Pancreas (tissue), 10 donors: ENCODE results near the gene ACOX3. TPM values are rescaled to one million over a fixed set of nuclear protein-coding genes. Genes with fewer than 3 reads are reported as not detected.
"Not testable (repeated sequence)": the region's sequence is repeated elsewhere in the genome, so short reads cannot be mapped to it uniquely, and the experiment has no call there.

Experiments
- ATAC-seq, 4 donors: fragments of 200-7000 bp; cut with Tn5 transposase; one replicate each; pipeline versions ENCODE4 v1.8.0 to v1.9.1; 2020; ENCODE audit warnings: mild to moderate bottlenecking in 4 of 4, moderate library complexity in 4 of 4
- DNase-seq, 6 donors: peaks; one replicate each; pipeline ENCODE4 v3.0.0-alpha.2; 2020
- FAIRE-seq: peaks from 2 replicates; lab custom pipeline; 2012; peaks lifted over from hg19 to GRCh38; lab: Jason Lieb, UNC
- H3K27ac ChIP-seq, 4 donors: fragments of 200-600 bp; sonication (generic); 1 replicate in 3 of 4; 2 replicates in 1 of 4; pipeline versions ENCODE4 v1.5.0 to v1.8.0; 2020
- H3K27me3 ChIP-seq, 4 donors: fragments of 200-600 bp; one replicate each; pipeline ENCODE4 v1.8.0; 2021
- H3K36me3 ChIP-seq, 3 donors: fragments of 200-600 bp; sonication (generic) in 1 of 3; one replicate each; pipeline versions ENCODE4 v1.5.0 to v1.8.0; 2020 to 2021
- H3K4me1 ChIP-seq, 3 donors: fragments of 200-600 bp; one replicate each; pipeline ENCODE4 v1.8.0; 2021
- H3K4me3 ChIP-seq, 4 donors: fragments of 200-600 bp; sonication (generic) in 2 of 4; one replicate each; pipeline versions ENCODE4 v1.5.0 to v1.8.0; 2020 to 2021
- H3K9me3 ChIP-seq, 4 donors: fragments of 200-600 bp; one replicate each; pipeline ENCODE4 v1.8.0; 2021
- WGBS, 2 donors: extraction: QIAGEN DNeasy Blood & Tissue Kit; methylation state at CpG; one replicate each; pipeline ENCODE4 v1.1.7; 2013; 5-methylcytosine and 5-hydroxymethylcytosine counted together
- intact Hi-C, 3 donors: fragments of 100-400 bp; cut with DNase I; formaldehyde crosslinking; loops; one replicate each; pipeline versions ENCODE4 v1.11.1 to v1.14.2; 2022
- polyA plus RNA-seq, 2 donors: library from polyadenylated mRNA; stranded (reverse); fragments of 200-250 nt; gene quantifications; one replicate each; pipeline ENCODE4 v1.2.3, GENCODE V29; 2013
- total RNA-seq, 6 donors: library from RNA; stranded (reverse); fragmentation: NEBNext Ultra II Directional in 4 of 6; extraction: Animal tissue kit (Norgen Biotek cat#: 25700) in 4 of 6; gene quantifications; one replicate each; pipeline versions ENCODE4 v1.2.1 to v1.2.4, GENCODE V29; 2021 to 2023
- TF ChIP-seq, protein P1 (sequence below), 4 donors: fragments of 200-600 bp; sonication (generic) in 3 of 4; IDR thresholded peaks; one replicate each; pipeline versions ENCODE4 v1.5.0 to v1.8.0; 2021; ENCODE audit warnings: antibody characterized with exemption in 4 of 4
- donor health status: healthy with polysubstance abuse.
- donor health status: DM: no; HTN: no; CAD: no; lungs with moderate emphysema.
- donor health status: DM: no; HTN: no; CAD: no.
- donor health status: control.
- donor health status: control.
- donor health status: Bipolar disorder and iron deficiency.
- donor health status: DM: yes; HTN: yes; CAD: no.
- donor health status: DM: no; HTN: no; CAD: no.
- donor health status: DM: no; HTN: no; CAD: no.
- donor health status: DM: yes; HTN: yes; CAD: no.

The ACOX3 gene
- total and polyA plus RNA-seq, 8 donors, result 16.1 to 24.8 (median 18.6) TPM

DNA sequence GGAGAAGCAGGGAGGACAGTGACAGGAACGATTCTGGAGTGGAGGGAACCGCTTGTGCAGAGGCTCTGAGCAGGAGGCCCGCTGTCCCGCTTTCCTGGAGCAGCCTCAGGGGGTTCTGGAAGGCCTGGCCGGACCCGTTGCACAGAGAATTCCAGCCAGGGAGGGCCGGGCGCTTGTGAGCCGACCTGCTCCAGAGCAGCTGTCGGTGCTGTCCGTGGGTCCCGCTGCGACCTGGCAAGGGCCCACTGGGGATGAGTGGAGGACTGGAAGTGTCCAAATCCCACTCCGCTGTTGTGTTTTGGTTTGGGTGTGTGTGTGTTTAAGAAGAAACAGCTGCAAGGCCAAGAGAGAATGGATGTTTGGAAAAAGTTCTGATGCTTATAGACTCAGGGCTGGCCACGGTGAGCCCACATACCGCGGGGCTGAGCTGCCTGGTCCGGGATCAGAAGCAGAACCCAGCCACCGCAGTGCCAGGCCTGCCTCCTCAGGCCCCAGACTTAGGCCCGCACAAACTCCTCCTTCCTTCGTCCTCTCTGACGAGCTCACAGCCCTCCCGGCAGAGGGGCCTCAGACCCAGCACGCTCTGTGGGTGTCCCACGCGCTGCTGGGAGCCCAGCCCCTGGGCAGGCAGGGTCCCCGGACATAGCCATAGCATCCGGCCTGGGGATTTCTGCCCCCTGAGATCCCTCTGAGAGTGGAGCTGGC is 97.1 kb downstream of the ACOX3 start:
- intact Hi-C loops, result no loop called here
- H3K27ac ChIP-seq, result no peak overlapping the region
- WGBS, 2 donors, result 80 to 85% methylated on average over 28 of the region's 28 CpGs
- no peaks in the 10 kb centered on the region for H3K27me3 ChIP-seq
- H3K36me3 ChIP-seq, result no peaks in the 10 kb centered on the region
- TF ChIP-seq, protein P1, sequence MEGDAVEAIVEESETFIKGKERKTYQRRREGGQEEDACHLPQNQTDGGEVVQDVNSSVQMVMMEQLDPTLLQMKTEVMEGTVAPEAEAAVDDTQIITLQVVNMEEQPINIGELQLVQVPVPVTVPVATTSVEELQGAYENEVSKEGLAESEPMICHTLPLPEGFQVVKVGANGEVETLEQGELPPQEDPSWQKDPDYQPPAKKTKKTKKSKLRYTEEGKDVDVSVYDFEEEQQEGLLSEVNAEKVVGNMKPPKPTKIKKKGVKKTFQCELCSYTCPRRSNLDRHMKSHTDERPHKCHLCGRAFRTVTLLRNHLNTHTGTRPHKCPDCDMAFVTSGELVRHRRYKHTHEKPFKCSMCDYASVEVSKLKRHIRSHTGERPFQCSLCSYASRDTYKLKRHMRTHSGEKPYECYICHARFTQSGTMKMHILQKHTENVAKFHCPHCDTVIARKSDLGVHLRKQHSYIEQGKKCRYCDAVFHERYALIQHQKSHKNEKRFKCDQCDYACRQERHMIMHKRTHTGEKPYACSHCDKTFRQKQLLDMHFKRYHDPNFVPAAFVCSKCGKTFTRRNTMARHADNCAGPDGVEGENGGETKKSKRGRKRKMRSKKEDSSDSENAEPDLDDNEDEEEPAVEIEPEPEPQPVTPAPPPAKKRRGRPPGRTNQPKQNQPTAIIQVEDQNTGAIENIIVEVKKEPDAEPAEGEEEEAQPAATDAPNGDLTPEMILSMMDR (IDR thresholded peaks at IDR 0.05), result no peak
- ATAC-seq (no peak), FAIRE-seq (no peak), DNase-seq (no peak)
- no peak overlapping the region for H3K4me3 ChIP-seq
- no peaks in the 10 kb centered on the region for H3K9me3 ChIP-seq
- H3K4me1 ChIP-seq, result no peaks in the 10 kb centered on the region

DNA sequence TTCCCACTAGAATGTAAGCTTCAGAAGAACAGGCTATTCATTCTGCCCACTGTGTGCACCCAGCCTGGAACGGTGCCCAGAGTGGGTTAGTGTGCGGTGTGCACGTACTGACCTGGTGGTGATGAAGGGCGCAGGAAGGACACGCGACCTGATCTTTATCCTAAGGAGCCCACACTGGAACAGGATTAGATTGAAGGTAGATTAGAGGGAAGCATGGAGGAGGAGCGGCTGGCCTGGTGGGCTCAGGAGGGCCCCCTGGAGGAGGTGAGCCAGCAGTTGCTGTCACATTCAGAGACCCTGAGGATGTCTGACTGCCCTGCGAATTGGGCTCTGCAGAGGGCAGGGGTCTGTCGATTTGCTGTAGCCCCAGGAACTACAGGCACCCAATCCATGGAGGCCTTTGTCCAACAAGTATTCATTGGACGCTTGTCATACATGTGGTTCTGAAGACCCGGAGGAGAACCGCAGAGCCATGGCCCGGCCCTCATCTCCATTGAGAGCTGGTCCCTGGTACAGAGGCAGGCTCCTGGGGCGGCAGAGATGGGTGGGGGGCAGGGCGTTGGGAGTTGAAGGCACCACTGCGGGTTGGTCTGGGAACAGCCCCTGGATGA is 97.8 kb downstream of the ACOX3 start:
- no peaks in the 10 kb centered on the region for H3K36me3 ChIP-seq
- no peaks in the 10 kb centered on the region for H3K4me1 ChIP-seq
- TF ChIP-seq, protein P1 (IDR thresholded peaks at IDR 0.05), result no peak
- no peak overlapping the region for H3K4me3 ChIP-seq
- H3K9me3 ChIP-seq, result no peaks in the 10 kb centered on the region
- ATAC-seq (no peak), DNase-seq (no peak), FAIRE-seq (no peak)
- 83 to 87% methylated on average over 16 of the region's 16 CpGs for WGBS, 2 donors
- no peaks in the 10 kb centered on the region for H3K27me3 ChIP-seq
- intact Hi-C loops, result no loop called here
- no peak overlapping the region for H3K27ac ChIP-seq

DNA sequence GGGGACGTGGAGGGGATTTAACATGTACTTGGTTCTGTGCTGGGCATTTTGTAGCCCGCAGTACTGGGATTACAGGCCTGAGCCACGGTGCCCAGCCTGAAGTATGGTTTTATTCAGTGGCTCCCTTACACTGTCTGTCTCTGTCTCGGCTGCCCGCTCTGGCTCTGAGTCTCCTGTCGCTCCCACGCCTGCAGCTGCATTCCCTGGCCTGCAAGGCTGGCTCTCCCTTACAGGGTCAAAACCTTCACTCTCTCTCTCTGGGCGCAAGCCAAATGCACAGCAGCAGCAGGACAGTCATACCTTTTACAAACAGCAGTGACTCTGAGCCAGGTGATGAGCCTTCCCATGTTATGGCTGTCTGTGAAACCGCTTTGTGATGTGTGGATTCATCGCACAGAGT is 98.8 kb downstream of the ACOX3 start:
- Histone ChIP-seq H3K9me3 (no peaks in the 10 kb centered on the region), H3K4me3 (no peak overlapping the region), H3K36me3 (no peaks in the 10 kb centered on the region), H3K27ac (no peak overlapping the region), H3K27me3 (no peaks in the 10 kb centered on the region), H3K4me1 (no peaks in the 10 kb centered on the region)
- no peak for FAIRE-seq
- 86 to 92% methylated on average over 10 of the region's 10 CpGs for WGBS, 2 donors
- DNase-seq, result no peak
- TF ChIP-seq, protein P1 (IDR thresholded peaks at IDR 0.05), result no peak
- ATAC-seq, result no peak
- intact Hi-C loops, result no loop called here

DNA sequence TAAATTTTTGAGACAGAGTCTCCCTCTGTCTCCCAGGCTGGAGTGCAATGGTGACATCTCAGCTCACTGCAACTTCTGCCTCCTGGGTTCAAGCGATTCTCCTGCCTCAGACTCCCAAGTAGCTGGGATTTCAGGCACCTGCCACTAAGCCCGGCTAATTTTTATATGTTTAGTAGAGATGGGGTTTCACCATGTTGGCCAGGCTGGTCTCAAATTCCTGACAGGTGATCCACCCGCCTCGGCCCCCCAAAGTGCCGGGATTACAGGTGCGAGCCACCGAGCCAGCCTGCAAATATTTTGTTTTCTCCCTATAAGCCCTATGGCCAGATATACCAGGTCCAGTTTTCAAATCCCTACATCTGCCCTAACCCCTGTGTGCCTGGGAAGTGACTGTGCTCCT is 99.2 kb downstream of the ACOX3 start:
- H3K9me3 ChIP-seq, DNase-seq, H3K36me3 ChIP-seq, H3K4me3 ChIP-seq, intact Hi-C loops, FAIRE-seq, ATAC-seq, H3K4me1 ChIP-seq, H3K27me3 ChIP-seq, H3K27ac ChIP-seq: not testable (repeated sequence)
- 89 to 90% methylated on average over 7 of the region's 7 CpGs for WGBS, 2 donors

DNA sequence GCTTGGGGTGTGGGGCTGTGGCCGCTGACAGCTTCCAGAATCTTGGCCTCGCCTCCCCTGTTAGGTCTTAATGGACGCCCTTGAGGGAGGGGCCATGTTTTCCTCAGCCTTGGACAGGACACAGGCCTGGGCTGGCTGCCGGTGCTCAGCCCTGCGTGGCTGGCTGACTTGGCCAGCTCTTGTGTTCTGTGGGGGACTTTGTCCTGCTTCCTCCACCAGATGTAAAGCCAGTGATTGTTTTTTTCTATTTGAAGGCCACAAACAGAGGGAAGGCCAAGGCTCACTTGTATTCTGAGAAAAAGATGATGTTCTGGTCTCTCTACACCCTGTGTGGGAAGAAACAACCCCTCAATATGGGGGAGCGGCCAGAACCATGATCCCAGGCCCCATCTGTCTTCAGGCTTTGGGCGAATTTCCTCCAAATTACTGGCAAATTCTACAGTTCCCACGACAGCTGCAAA is 99.7 kb downstream of the ACOX3 start:
- no peaks in the 10 kb centered on the region for H3K4me1 ChIP-seq
- FAIRE-seq, result no peak
- H3K27me3 ChIP-seq, result no peaks in the 10 kb centered on the region
- H3K36me3 ChIP-seq, result no peaks in the 10 kb centered on the region
- no peak for DNase-seq
- peak; percentile 40 to 80 (median 64) for ATAC-seq
- intact Hi-C loops, result no loop called here
- H3K27ac ChIP-seq, result no peak overlapping the region
- H3K4me3 ChIP-seq, result no peak overlapping the region
- 69 to 72% methylated on average over 8 of the region's 8 CpGs for WGBS, 2 donors
- H3K9me3 ChIP-seq, result no peaks in the 10 kb centered on the region
- TF ChIP-seq, protein P1 (IDR thresholded peaks at IDR 0.05), result no peak
